ENCODE results near the gene KCNH8.

GRCh38 chr3:19428729-19429128 lies 280.4 kb downstream of the KCNH8 start:
- no peak for TF ChIP-seq EP300 (IDR thresholded peaks at IDR 0.05; ENCODE audit: borderline replicate concordance)
- TF ChIP-seq TAF1 (IDR thresholded peaks at IDR 0.05; ENCODE audit: low read depth): no peak
- no peak for TF ChIP-seq RAD21 (IDR thresholded peaks at IDR 0.05; ENCODE audit: low read depth)
- no peak for TF ChIP-seq EGR1 (IDR thresholded peaks at IDR 0.05)
- TF ChIP-seq CREB1 (IDR thresholded peaks at IDR 0.05; ENCODE audit: low read depth): no peak
- no peak for TF ChIP-seq CEBPB (IDR thresholded peaks at IDR 0.05)
- no peak for TF ChIP-seq REST (IDR thresholded peaks at IDR 0.05; ENCODE audit: low read depth)
- TF ChIP-seq ZBTB7A (IDR thresholded peaks at IDR 0.05; ENCODE audit: low read depth): no peak
- TF ChIP-seq MAX (IDR thresholded peaks at IDR 0.05): no peak
- no peak for TF ChIP-seq TCF12 (IDR thresholded peaks at IDR 0.05; ENCODE audit: low read depth)
- TF ChIP-seq FOXM1 (IDR thresholded peaks at IDR 0.05; ENCODE audit: borderline replicate concordance, low read depth): no peak
